IMR-90 (cell line): ENCODE measurements around the gene ADAMTS12. TPM values are rescaled to one million over a fixed set of nuclear protein-coding genes. Genes with fewer than 3 reads are reported as not detected.

Experiments
- ATAC-seq: fragments of 200-7000 bp; cut with Tn5 transposase; 2 replicates; pipeline ENCODE4 v1.9.1; 2020; ENCODE audit warnings: low read depth, mild to moderate bottlenecking, moderate library complexity
- BruUV-seq: library from RNA; stranded (reverse); fragments of 400-500 nt; replicated peaks from 2 replicates; lab custom pipeline; 2021; lab: Mats Ljungman, UMichigan
- CTCF ChIA-PET: fragments of 300-600 bp; formaldehyde crosslinking; extraction: SDS; loops from one replicate; lab custom pipeline; 2021; ENCODE audit warnings: antibody characterized with exemption; lab: Yijun Ruan, JAX
- POLR2A ChIA-PET: fragments of 300-600 bp; sonication (Branson Sonifier 250); formaldehyde crosslinking; loops from one replicate; lab custom pipeline; 2022; ENCODE audit warnings: antibody characterized with exemption; ENCODE audit not compliant: unreplicated experiment; lab: Charles Lee
- DNase-seq: peaks from one replicate; pipeline ENCODE4 v3.0.0; 2013
- H2AFZ ChIP-seq: replicated peaks from 2 replicates; pipeline ENCODE3; 2013; ENCODE audit warnings: low read length, mild to moderate bottlenecking; ENCODE audit not compliant: poor library complexity
- H2AK5ac ChIP-seq: 2 replicates; pipeline ENCODE4 v1.6.1; 2013; ENCODE audit warnings: low read depth, low read length, inconsistent platforms
- H2AK9ac ChIP-seq: replicated peaks from 2 replicates; pipeline ENCODE3; 2013; ENCODE audit warnings: mild to moderate bottlenecking, low read depth, low read length, moderate library complexity; ENCODE audit not compliant: poor library complexity
- H2BK120ac ChIP-seq: 2 replicates; pipeline ENCODE4 v1.6.1; 2013; ENCODE audit warnings: low read depth, low read length, inconsistent platforms
- H2BK15ac ChIP-seq: 3 replicates; pipeline ENCODE4 v1.6.1; 2013; ENCODE audit warnings: low read depth, low read length, inconsistent platforms
- H2BK20ac ChIP-seq: 2 replicates; pipeline ENCODE4 v1.6.1; 2013; ENCODE audit warnings: low read depth, mild to moderate bottlenecking, inconsistent platforms, low read length, moderate library complexity
- H2BK5ac ChIP-seq: 2 replicates; pipeline ENCODE4 v1.6.1; 2013; ENCODE audit warnings: mild to moderate bottlenecking, low read depth, low read length, inconsistent platforms; ENCODE audit not compliant: poor library complexity, severe bottlenecking
- H3K14ac ChIP-seq: replicated peaks from 2 replicates; pipeline ENCODE4 v1.6.1; 2013; ENCODE audit warnings: low read depth, low read length, inconsistent platforms
- H3K18ac ChIP-seq: 2 replicates; pipeline ENCODE4 v1.6.1; 2013; ENCODE audit warnings: low read depth, low read length, control low read depth
- H3K23ac ChIP-seq: 2 replicates; pipeline ENCODE4 v1.6.1; 2013; ENCODE audit warnings: low read depth, low read length, inconsistent platforms
- H3K27ac ChIP-seq: 2 replicates; pipeline ENCODE4 v1.5.1; 2013; ENCODE audit warnings: mild to moderate bottlenecking, control low read depth, low read length; ENCODE audit not compliant: insufficient read depth
- H3K27me3 ChIP-seq: 2 replicates; pipeline ENCODE4 v1.6.1; 2013; ENCODE audit warnings: low read length; ENCODE audit not compliant: control insufficient read depth, insufficient read depth
- H3K36me3 ChIP-seq: 2 replicates; pipeline ENCODE4 v1.6.1; 2013; ENCODE audit warnings: low read length, mixed read lengths; ENCODE audit not compliant: control insufficient read depth, insufficient read depth
- H3K4ac ChIP-seq: 2 replicates; pipeline ENCODE4 v1.6.1; 2013; ENCODE audit warnings: low read depth, low read length, inconsistent platforms
- H3K4me1 ChIP-seq: 2 replicates; pipeline ENCODE4 v1.6.1; 2013; ENCODE audit warnings: low read length, mixed read lengths; ENCODE audit not compliant: control insufficient read depth, insufficient read depth
- H3K4me2 ChIP-seq: 2 replicates; pipeline ENCODE4 v1.6.1; 2013; ENCODE audit warnings: low read depth, mild to moderate bottlenecking, control low read depth, low read length, moderate library complexity
- H3K4me3 ChIP-seq: 2 replicates; pipeline ENCODE4 v1.5.1; 2013; ENCODE audit warnings: low read depth, mild to moderate bottlenecking, control low read depth, low read length, moderate library complexity; ENCODE audit not compliant: insufficient read depth
- H3K56ac ChIP-seq: 2 replicates; pipeline ENCODE4 v1.6.1; 2013; ENCODE audit warnings: low read length, inconsistent platforms; ENCODE audit not compliant: insufficient read depth; ENCODE audit errors: extremely low read depth
- H3K79me1 ChIP-seq, 2 experiments: 2 replicates each; pipeline ENCODE4 v1.6.1; 2013; ENCODE audit warnings: low read length in 2 of 2, inconsistent platforms in 1 of 2, low read depth in 1 of 2
- H3K9ac ChIP-seq: 2 replicates; pipeline ENCODE4 v1.6.1; 2013; ENCODE audit warnings: low read depth, low read length, control low read depth
- H3K9me1 ChIP-seq: 2 replicates; pipeline ENCODE4 v1.6.1; 2013; ENCODE audit warnings: low read length, inconsistent platforms; ENCODE audit not compliant: insufficient read depth
- H3K9me3 ChIP-seq: 2 replicates; pipeline ENCODE4 v1.6.1; 2013; ENCODE audit warnings: low read length; ENCODE audit not compliant: control insufficient read depth, insufficient read depth
- H4K20me1 ChIP-seq: 2 replicates; pipeline ENCODE4 v1.6.1; 2013; ENCODE audit warnings: low read length, inconsistent platforms; ENCODE audit not compliant: insufficient read depth
- H4K5ac ChIP-seq: 2 replicates; pipeline ENCODE4 v1.6.1; 2013; ENCODE audit warnings: mild to moderate bottlenecking, low read depth, low read length, control low read depth
- H4K8ac ChIP-seq, 2 experiments: 2 replicates each; pipeline ENCODE4 v1.6.1; 2013; ENCODE audit warnings: low read depth in 2 of 2, low read length in 2 of 2, control low read depth in 1 of 2, inconsistent platforms in 1 of 2
- H4K91ac ChIP-seq: 2 replicates; pipeline ENCODE4 v1.6.1; 2013; ENCODE audit warnings: low read depth, low read length, inconsistent platforms; ENCODE audit not compliant: insufficient read depth
- BHLHE40 ChIP-seq: fragments of 150-350 bp; IDR thresholded peaks from 2 replicates; pipeline ENCODE4 v1.6.1; 2016; ENCODE audit warnings: mild to moderate bottlenecking, low read depth, low read length
- CEBPB ChIP-seq: IDR thresholded peaks from 2 replicates; pipeline ENCODE4 v1.6.1; 2012; ENCODE audit warnings: low read depth, low read length, improper control_type of control experiment
- CHD1 ChIP-seq: IDR thresholded peaks from 2 replicates; pipeline ENCODE4 v1.6.1; 2012; ENCODE audit warnings: low read depth, low read length, improper control_type of control experiment
- CTCF ChIP-seq: conservative IDR thresholded peaks from 2 replicates; pipeline ENCODE4 v1.5.1; 2012; ENCODE audit warnings: mild to moderate bottlenecking, low read depth, low read length, improper control_type of control experiment
- FOS ChIP-seq: fragments of 150-350 bp; IDR thresholded peaks from 2 replicates; pipeline ENCODE4 v1.6.1; 2016; ENCODE audit warnings: low read depth, low read length
- MAFK ChIP-seq: IDR thresholded peaks from 2 replicates; pipeline ENCODE4 v1.6.1; 2012; ENCODE audit warnings: low read depth, low read length, improper control_type of control experiment
- MAZ ChIP-seq: IDR thresholded peaks from 2 replicates; pipeline ENCODE4 v1.6.1; 2012; ENCODE audit warnings: low read depth, mild to moderate bottlenecking, low read length, improper control_type of control experiment, moderate library complexity, borderline replicate concordance
- MXI1 ChIP-seq: IDR thresholded peaks from 2 replicates; pipeline ENCODE4 v1.6.1; 2012; ENCODE audit warnings: low read depth, mild to moderate bottlenecking, low read length, moderate library complexity, borderline replicate concordance
- NFE2L2 ChIP-seq: fragments of 150-350 bp; IDR thresholded peaks from 2 replicates; pipeline ENCODE4 v1.6.1; 2016; ENCODE audit warnings: low read depth, mild to moderate bottlenecking, low read length
- POLR2A ChIP-seq: IDR thresholded peaks from 2 replicates; pipeline ENCODE4 v1.6.1; 2012; ENCODE audit warnings: mild to moderate bottlenecking, low read depth, low read length
- RAD21 ChIP-seq: IDR thresholded peaks from 2 replicates; pipeline ENCODE4 v1.6.1; 2012; ENCODE audit warnings: low read length, improper control_type of control experiment
- RCOR1 ChIP-seq: IDR thresholded peaks from 2 replicates; pipeline ENCODE4 v1.6.1; 2012; ENCODE audit warnings: mild to moderate bottlenecking, low read length, improper control_type of control experiment; ENCODE audit not compliant: insufficient replicate concordance
- RFX5 ChIP-seq: IDR thresholded peaks from 2 replicates; pipeline ENCODE4 v1.8.0; 2012; ENCODE audit warnings: low read depth, mild to moderate bottlenecking, low read length, moderate library complexity
- SMC3 ChIP-seq: fragments of 150-350 bp; IDR thresholded peaks from 2 replicates; pipeline ENCODE4 v1.6.1; 2016; ENCODE audit warnings: low read depth, mild to moderate bottlenecking, antibody characterized with exemption, low read length, moderate library complexity
- USF2 ChIP-seq: fragments of 150-350 bp; IDR thresholded peaks from 2 replicates; pipeline ENCODE4 v1.6.1; 2017; ENCODE audit warnings: mild to moderate bottlenecking, antibody characterized with exemption, low read length, low read depth
- WGBS, 2 experiments: methylation state at CpG; one replicate each; pipeline versions ENCODE4 v1.1.5 to v1.1.7; 2013; ENCODE audit warnings: missing lambda C conversion rate in 2 of 2; ENCODE audit not compliant: insufficient read length in 1 of 2; ENCODE audit errors: extremely low coverage in 2 of 2; 5-methylcytosine and 5-hydroxymethylcytosine counted together
- dilution Hi-C: fragments of 300-500 bp; cut with HindIII; formaldehyde crosslinking; loops from one replicate; pipeline ENCODE4 v1.14.3; 2018; ENCODE audit warnings: low sequenced_read_pairs; ENCODE audit not compliant: unreplicated experiment
- in situ Hi-C: fragments of 300-500 bp; cut with MboI; formaldehyde crosslinking; loops from 3 replicates; pipeline ENCODE4 v1.14.3; 2019; ENCODE audit warnings: low sequenced_read_pairs, inconsistent platforms, mixed read lengths
- intact Hi-C: fragments of 100-400 bp; cut with micrococcal nuclease; formaldehyde crosslinking; loops from 2 replicates; pipeline ENCODE4 v1.10.0; 2022
- polyA plus RNA-seq, 3 experiments: library from polyadenylated mRNA; depleted of rRNA; stranded (reverse); fragments of >200 nt; gene quantifications; 2 replicates each; pipeline ENCODE4 v1.2.3, GENCODE V29; 2012; ENCODE audit warnings: low replicate concordance in 1 of 3
- total RNA-seq: library from RNA; depleted of rRNA; stranded (reverse); fragments of >200 nt; gene quantifications from 2 replicates; pipeline ENCODE4 v1.2.3, GENCODE V29; 2012
- TF ChIP-seq, protein P1 (sequence below): fragments of 150-350 bp; IDR thresholded peaks from 2 replicates; pipeline ENCODE4 v1.6.1; 2016; ENCODE audit warnings: low read depth, mild to moderate bottlenecking, low read length, moderate library complexity, borderline replicate concordance

Gene ADAMTS12
- total and polyA plus RNA-seq, 2 of the 4 experiments (the other 2 are of a cell fraction): 27.3 to 51.3 TPM

DNA sequence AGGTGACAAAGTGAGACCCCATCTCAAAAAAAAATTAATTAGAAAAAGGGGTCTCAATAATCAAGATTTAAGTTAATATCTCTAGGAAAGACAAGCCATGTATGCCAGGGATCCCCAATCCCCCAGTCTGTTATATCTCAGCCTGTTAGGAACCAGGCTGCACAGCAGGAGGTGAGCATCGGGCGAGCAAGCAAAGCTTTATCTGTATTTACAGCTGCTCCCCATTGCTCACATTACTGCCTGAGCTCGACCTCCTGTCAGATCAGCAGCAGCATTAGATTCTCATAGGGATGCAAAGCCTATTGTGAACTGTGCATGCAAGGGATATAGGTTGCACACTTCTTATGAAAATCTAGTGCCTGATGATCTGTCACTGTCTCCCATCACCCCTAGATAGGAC lies 334.2 kb downstream of the ADAMTS12 start:
- Histone ChIP-seq H4K91ac (no peak overlapping the region), H3K79me1 (no peaks in the 10 kb centered on the region), H3K18ac (no peak overlapping the region), H3K9me3 (no peaks in the 10 kb centered on the region), H2AK5ac (no peak overlapping the region), H3K36me3 (peaks cover 2% of the 10 kb centered on the region; the same call in 1 of the 2 replicates), H2AK9ac (no peak overlapping the region), H2BK15ac (no peak overlapping the region), H3K4me1 (peaks cover 4% of the 10 kb centered on the region; the same call in 1 of the 2 replicates), H3K27ac (no peak overlapping the region), H3K4me3 (no peak overlapping the region), H3K23ac (no peak overlapping the region), H2BK120ac (no peak overlapping the region), H2AFZ (no peak overlapping the region), H4K8ac (no peak overlapping the region), H2BK5ac (no peak overlapping the region), H3K14ac (no peak overlapping the region), H2BK20ac (no peak overlapping the region), H4K5ac (no peak overlapping the region), H3K56ac (no peak overlapping the region), H3K27me3 (no peaks in the 10 kb centered on the region), H4K20me1 (no peaks in the 10 kb centered on the region), H3K4me2 (no peak overlapping the region), H3K9ac (no peak overlapping the region), H3K4ac (no peak overlapping the region), H3K9me1 (0 out of 2 replicates have a peak, but pooled peaks cover 3% of the 10 kb centered on the region)
- WGBS, 2 experiments: no CpG with 5 or more reads among the region's 3 CpGs
- in situ Hi-C loops (no loop called here), intact Hi-C loops (no loop called here), dilution Hi-C loops (no loop called here)
- ChIA-PET CTCF (interaction anchor here (1.0 kb wide), 1 partner anchor 36 kb away, joined by 5 read pairs; no protein-coding TSS in a partner anchor), POLR2A (no interaction called here)
- BruUV-seq: no TSS peak
- TF ChIP-seq CEBPB (no peak), SMC3 (no peak), MXI1 (no peak), RAD21 (no peak), NFE2L2 (no peak), MAZ (no peak), RFX5 (no peak), USF2 (no peak), BHLHE40 (no peak), CTCF (no peak), MAFK (no peak), CHD1 (no peak), POLR2A (no peak), FOS (no peak), RCOR1 (no peak)
- TF ChIP-seq, protein P1, sequence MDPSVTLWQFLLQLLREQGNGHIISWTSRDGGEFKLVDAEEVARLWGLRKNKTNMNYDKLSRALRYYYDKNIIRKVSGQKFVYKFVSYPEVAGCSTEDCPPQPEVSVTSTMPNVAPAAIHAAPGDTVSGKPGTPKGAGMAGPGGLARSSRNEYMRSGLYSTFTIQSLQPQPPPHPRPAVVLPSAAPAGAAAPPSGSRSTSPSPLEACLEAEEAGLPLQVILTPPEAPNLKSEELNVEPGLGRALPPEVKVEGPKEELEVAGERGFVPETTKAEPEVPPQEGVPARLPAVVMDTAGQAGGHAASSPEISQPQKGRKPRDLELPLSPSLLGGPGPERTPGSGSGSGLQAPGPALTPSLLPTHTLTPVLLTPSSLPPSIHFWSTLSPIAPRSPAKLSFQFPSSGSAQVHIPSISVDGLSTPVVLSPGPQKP: no peak
- no peak for DNase-seq
- no peak for ATAC-seq
